Tibial nerve (tissue), 4 donors: ENCODE results near the gene NIF3L1.

Source experiments
- EP300 ChIP-seq, 2 donors: sonication (generic); formaldehyde crosslinking; IDR thresholded peaks; one replicate each; pipeline ENCODE4 v1.6.1; 2017; ENCODE audit warnings: antibody characterized with exemption in 2 of 2, mild to moderate bottlenecking in 1 of 2
- POLR2A ChIP-seq, 2 donors: fragments of 450-650 bp; IDR thresholded peaks; one replicate each; pipeline ENCODE4 v1.6.1; 2017; ENCODE audit warnings: antibody characterized with exemption in 2 of 2, mild to moderate bottlenecking in 2 of 2, moderate library complexity in 2 of 2
- TF ChIP-seq, protein P1 (sequence below), 5 experiments: fragments of 200-600 bp in 3 of 5; fragments of 450-650 bp in 2 of 5; sonication (generic) in 3 of 5; IDR thresholded peaks; one replicate each; pipeline ENCODE4 v1.5.1; 2016 to 2019; ENCODE audit warnings: antibody characterized with exemption in 5 of 5, mild to moderate bottlenecking in 3 of 5, moderate library complexity in 2 of 5

DNA sequence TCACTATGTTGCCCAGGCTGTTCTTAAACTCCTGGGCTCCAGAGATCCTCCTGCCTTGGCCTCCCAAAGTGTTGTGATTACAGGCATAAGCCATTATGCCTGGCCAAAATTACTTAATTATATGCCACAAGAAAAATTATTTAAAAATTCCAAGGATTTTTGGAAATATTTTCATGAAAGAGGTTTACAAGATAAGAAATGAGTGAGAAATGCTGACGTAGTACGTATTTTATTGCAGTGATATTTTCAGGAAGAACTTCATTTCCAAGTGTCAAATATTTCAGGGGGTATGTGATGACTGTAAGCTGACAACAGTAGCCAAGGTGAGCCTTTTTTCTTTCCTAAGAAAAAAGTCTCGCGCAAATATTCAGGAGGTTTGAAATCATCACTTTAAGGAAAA lies 20.8 kb downstream of the NIF3L1 start:
- TF ChIP-seq, protein P1, sequence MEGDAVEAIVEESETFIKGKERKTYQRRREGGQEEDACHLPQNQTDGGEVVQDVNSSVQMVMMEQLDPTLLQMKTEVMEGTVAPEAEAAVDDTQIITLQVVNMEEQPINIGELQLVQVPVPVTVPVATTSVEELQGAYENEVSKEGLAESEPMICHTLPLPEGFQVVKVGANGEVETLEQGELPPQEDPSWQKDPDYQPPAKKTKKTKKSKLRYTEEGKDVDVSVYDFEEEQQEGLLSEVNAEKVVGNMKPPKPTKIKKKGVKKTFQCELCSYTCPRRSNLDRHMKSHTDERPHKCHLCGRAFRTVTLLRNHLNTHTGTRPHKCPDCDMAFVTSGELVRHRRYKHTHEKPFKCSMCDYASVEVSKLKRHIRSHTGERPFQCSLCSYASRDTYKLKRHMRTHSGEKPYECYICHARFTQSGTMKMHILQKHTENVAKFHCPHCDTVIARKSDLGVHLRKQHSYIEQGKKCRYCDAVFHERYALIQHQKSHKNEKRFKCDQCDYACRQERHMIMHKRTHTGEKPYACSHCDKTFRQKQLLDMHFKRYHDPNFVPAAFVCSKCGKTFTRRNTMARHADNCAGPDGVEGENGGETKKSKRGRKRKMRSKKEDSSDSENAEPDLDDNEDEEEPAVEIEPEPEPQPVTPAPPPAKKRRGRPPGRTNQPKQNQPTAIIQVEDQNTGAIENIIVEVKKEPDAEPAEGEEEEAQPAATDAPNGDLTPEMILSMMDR (IDR thresholded peaks at IDR 0.05): no peak
- TF ChIP-seq POLR2A (IDR thresholded peaks at IDR 0.05) (no peak), EP300 (IDR thresholded peaks at IDR 0.05) (no peak)
